ENCODE measurements around the gene HTR3B.

Gene HTR3B

DNA sequence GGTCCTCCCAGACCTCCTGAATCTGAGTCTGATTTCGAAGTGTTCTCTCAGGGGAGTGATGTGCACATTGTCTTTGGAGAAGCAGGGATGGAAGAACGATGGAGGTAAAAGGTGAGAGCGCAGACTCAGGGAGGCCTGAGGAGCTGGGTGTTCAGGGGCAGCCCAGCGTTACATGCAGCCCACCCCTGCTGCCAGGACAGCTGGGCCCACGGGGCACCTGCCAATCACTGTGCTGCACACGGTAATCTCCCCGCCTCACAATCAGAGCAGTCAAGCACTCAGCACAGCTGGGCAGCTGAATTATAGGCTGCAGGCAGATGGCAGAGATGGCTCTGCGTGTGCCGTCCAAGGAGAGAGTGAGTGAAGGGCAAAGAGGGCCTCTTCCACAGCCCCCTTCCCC, 52.4 kb downstream of the HTR3B start:
- TF ChIP-seq CTCF (IDR thresholded peaks at IDR 0.05; ENCODE audit: borderline replicate concordance, insufficient read depth, low read depth, low read length) = no peak
- H3K4me3 ChIP-seq (ENCODE audit: low read depth, low read length) = no peak overlapping the region

DNA sequence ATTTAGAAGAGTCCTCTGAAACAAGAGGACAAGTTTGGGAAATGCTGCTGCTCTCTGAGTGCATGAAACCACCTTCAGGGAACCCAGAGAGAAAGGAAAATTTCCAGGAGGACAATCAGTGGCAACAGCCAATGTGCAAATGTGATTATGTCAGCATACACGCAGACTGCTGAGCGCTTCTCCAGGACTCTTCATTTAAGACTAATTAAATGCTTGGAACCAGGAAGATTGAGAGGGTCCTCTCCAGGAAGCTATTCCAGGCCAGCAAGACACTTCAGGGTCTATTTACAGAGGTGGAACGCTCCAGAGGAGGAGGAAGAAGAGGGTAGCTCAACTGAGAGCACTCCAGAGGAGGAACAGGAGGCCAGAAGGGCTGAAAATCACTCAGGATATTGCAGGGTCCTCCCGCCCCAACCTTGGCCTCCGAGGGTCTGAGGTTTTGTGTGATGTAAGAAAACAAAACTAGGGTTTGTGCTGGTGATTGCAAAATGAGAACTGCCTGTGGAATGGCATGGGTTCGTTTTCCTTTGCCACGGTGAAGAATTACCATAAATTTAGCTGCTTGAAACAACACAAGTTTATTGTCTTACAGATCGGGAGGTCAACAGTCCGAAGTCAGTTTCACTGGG, 56.2 kb downstream of the HTR3B start:
- no peak overlapping the region for H3K4me3 ChIP-seq (ENCODE audit: low read depth, low read length)
- TF ChIP-seq CTCF (IDR thresholded peaks at IDR 0.05; ENCODE audit: borderline replicate concordance, insufficient read depth, low read depth, low read length) = no peak

DNA sequence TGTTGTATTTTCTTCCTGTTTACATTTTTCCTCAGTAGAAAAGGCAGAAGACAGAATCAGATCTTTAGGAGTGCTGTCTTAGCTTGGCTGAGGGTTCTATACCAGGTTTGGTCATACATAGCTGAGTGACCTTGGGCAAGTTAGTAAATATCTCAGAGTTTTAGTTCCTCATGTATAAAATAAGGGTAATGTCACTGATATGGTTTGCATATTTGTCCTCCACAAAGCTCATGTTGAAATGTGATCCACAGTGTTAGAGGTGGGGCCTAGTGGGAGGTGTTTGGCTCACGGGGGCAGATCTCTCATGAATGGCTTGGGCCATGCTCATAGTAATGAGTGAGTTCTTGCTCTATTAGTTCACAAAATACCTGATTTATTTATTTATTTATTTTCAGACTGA, 62.8 kb downstream of the HTR3B start:
- H3K4me3 ChIP-seq (ENCODE audit: low read depth, low read length) = no peak overlapping the region
- TF ChIP-seq CTCF (IDR thresholded peaks at IDR 0.05; ENCODE audit: borderline replicate concordance, insufficient read depth, low read depth, low read length) = no peak

DNA sequence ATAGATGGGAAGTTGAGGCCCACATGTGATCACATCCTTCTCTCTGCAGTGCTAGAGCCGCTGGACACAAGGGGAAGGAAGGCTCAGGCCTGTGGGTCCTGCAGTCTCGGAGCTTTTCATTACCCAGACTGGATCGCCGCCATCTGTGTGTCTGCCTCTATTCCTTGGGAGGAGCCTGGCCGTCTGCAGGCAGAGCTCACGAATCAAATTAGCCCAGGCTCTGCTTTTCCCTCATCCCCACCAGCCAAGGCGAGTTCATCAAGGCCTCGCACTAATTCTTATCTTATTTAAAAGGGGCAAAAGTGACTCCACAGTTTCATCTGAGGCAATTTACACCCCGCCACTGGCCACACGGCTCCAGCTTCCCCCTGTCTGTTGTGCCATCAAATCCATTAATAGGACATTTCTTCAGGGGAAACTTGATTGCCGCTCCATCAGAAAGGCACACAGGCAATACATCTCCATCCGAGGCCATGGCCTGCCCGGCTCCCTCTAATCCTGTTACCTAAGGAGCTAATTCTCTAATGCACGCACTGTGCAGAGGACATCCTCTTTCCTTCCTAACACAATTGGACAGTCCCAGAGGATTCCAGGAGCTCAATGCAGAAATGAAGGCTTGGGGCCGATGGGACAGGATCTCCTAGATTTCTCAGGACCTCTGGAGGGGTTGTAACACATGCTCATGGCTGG, 67.1 kb downstream of the HTR3B start:
- no peak overlapping the region for H3K4me3 ChIP-seq (ENCODE audit: low read depth, low read length)
- TF ChIP-seq CTCF (IDR thresholded peaks at IDR 0.05; ENCODE audit: borderline replicate concordance, insufficient read depth, low read depth, low read length) = no peak

DNA sequence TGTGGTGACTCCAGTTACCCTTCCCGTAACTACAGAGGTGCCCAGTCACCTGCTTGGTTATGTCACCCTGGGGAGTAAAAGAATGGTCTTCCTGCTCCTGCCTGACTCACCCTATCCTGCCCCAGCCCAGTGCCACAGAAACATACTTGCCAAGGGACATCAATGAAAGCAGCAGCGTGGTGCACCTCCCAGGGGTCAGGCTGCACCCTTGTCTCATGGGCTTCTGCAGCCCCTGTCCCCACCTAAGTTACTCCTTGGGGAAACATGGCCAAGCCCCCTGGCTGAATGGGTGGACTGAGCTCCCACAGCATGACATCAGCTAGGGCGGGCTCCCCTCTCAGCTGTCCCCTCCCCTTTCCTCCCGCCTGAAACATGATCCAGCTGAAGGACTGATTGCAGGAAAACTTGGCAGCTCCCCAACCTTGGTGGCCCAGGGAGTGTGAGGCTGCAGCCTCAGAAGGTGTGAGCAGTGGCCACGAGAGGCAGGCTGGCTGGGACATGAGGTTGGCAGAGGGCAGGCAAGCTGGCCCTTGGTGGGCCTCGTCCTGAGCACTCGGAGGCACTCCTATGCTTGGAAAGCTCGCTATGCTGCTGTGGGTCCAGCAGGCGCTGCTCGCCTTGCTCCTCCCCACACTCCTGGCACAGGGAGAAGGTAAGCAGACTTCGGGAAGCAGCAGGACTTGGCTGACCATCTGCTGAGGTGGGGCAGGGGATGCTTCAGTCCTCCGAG, 70.3 kb downstream of the HTR3B start, which contains the start of gene HTR3A:
Gene HTR3A (plus strand): TSS at position 368 of the 730 bp plus-strand sequence. CDS start 218 bp downstream, at position 586.
- no peak within 1 kb of the TSS for H3K4me3 ChIP-seq (ENCODE audit: low read depth, low read length)
- TF ChIP-seq CTCF (IDR thresholded peaks at IDR 0.05; ENCODE audit: borderline replicate concordance, insufficient read depth, low read depth, low read length) = no peak

DNA sequence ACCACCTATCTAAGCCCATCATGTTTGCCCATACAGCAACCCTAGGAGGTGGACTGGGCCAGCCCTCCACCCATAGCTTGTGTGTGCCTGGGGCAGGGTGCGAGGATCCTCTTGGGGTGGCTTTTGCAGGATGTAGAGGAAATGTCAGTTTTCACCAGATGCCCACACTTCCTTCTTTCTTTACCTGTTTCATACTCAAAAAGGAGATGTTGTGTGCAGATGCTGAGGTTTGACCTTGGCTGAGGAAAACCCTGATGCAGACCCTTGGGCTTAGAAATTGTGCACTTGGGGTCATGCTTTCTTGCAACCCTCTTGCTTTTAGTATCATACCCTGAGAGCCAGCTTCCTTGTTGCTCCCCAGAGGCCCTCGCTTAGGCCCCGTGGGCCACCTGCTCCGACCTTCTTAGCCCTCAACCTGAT, 72.5 kb downstream of the HTR3B start:
- TF ChIP-seq CTCF (IDR thresholded peaks at IDR 0.05; ENCODE audit: borderline replicate concordance, insufficient read depth, low read depth, low read length) = no peak
- H3K4me3 ChIP-seq (ENCODE audit: low read depth, low read length) = no peak overlapping the region
